Body of pancreas (tissue), 4 donors: ENCODE data around the gene KTN1. TPM values are rescaled to one million over a fixed set of nuclear protein-coding genes. Genes with fewer than 3 reads are reported as not detected.

Experiments
- ATAC-seq: fragments of 150-250 bp; one replicate; pipeline ENCODE4 v1.9.1; 2016
- DNase-seq, 4 donors: peaks; one replicate each; pipeline ENCODE4 v3.0.0-alpha.2; 2019
- H3K27ac ChIP-seq, 4 donors: fragments of 200-600 bp; sonication (generic); 1 replicate in 3 of 4; 2 replicates in 1 of 4; pipeline versions ENCODE4 v1.5.1 to v1.6.1; 2016 to 2019; ENCODE audit warnings: mild to moderate bottlenecking in 1 of 4, mixed read lengths in 1 of 4, moderate library complexity in 1 of 4
- H3K27me3 ChIP-seq, 2 donors: fragments of 200-600 bp; sonication (generic); one replicate each; pipeline ENCODE4 v1.6.0; 2016; ENCODE audit warnings: mild to moderate bottlenecking in 1 of 2
- H3K36me3 ChIP-seq, 2 donors: fragments of 200-600 bp; sonication (generic); replicated peaks in 1 of 2; 2 replicates each; pipeline ENCODE4 v1.5.1; 2016; ENCODE audit warnings: low read depth in 2 of 2; ENCODE audit not compliant: insufficient read depth in 1 of 2
- H3K4me1 ChIP-seq: fragments of 200-600 bp; sonication (generic); one replicate; pipeline ENCODE4 v1.6.0; 2016
- H3K4me3 ChIP-seq, 2 donors: fragments of 200-600 bp; sonication (generic); 1 replicate in 1 of 2; 2 replicates in 1 of 2; pipeline ENCODE4 v1.5.1; 2016 to 2019
- H3K9me3 ChIP-seq, 3 donors: fragments of 200-600 bp; sonication (generic); 1 replicate in 2 of 3; 2 replicates in 1 of 3; pipeline ENCODE4 v1.5.1; 2016
- CTCF ChIP-seq, 7 experiments: fragments of 450-650 bp in 4 of 7; fragments of 200-600 bp in 3 of 7; sonication (generic) in 3 of 7; IDR thresholded peaks; one replicate each; pipeline ENCODE4 v1.5.1; 2016 to 2019; ENCODE audit warnings: antibody characterized with exemption in 7 of 7
- POLR2A ChIP-seq, 3 donors: fragments of 450-650 bp; IDR thresholded peaks; one replicate each; pipeline ENCODE4 v1.6.1; 2016; ENCODE audit warnings: antibody characterized with exemption in 3 of 3, mild to moderate bottlenecking in 2 of 3
- WGBS, 2 donors: methylation state at CpG; one replicate each; pipeline ENCODE4 v1.1.5; 2017; 5-methylcytosine and 5-hydroxymethylcytosine counted together
- intact Hi-C: fragments of 100-400 bp; cut with DNase I; formaldehyde crosslinking; loops from one replicate; pipeline ENCODE4 v1.15.1; 2023
- small RNA-seq: library from RNA; depleted of rRNA; stranded (forward); fragments of <200 nt; gene quantifications from one replicate; pipeline ENCODE3, GENCODE V24; 2016
- total RNA-seq, 2 donors: library from RNA; depleted of rRNA; stranded (reverse); fragments of >200 nt; gene quantifications; one replicate each; pipeline ENCODE4 v1.1.0, GENCODE V29; 2016

Gene KTN1
- total RNA-seq, 2 donors from 2014 or later = 57.0 to 91.8 TPM

- DNase-seq = no peak
- no peak overlapping the region for H3K4me3 ChIP-seq
- H3K36me3 ChIP-seq = no peaks in the 10 kb centered on the region
- TF ChIP-seq POLR2A (IDR thresholded peaks at IDR 0.05) (no peak), CTCF (IDR thresholded peaks at IDR 0.05) (no peak)
- WGBS, 2 donors = 43 to 50% methylated on average over 3 of the region's 3 CpGs
- H3K27ac ChIP-seq = no peak overlapping the region
- H3K4me1 ChIP-seq = no peaks in the 10 kb centered on the region
- ATAC-seq = no peak
- H3K9me3 ChIP-seq = no peaks in the 10 kb centered on the region
- H3K27me3 ChIP-seq = no peaks in the 10 kb centered on the region
- intact Hi-C loops = no loop called here
These were observed 153.6 kb downstream of the KTN1 start for GRCh38 chr14:55733599-55733998.

Small RNA genes lying within 50 kb of the gene (small RNA-seq; reads per million reads assigned to genes)
- not detected for gene RF00019

Other genes with a start within 250 kb of the KTN1 start
- gene ATG14, start 168.4 kb upstream of the KTN1 start, total RNA-seq = 10 to 100 TPM; 10.6 to 10.9 TPM
- not detected for gene TBPL2, start 139.6 kb upstream of the KTN1 start, total RNA-seq